Karpas-422 (cell line): ENCODE measurements around the gene RPL15. TPM values are rescaled to one million over a fixed set of nuclear protein-coding genes. Genes with fewer than 3 reads are reported as not detected.
A peak's percentile ranks its signal among the peaks of the same experiment; 100 is the strongest.

Source experiments
- DNase-seq: peaks from one replicate; pipeline ENCODE4 v3.0.0-alpha.2; 2015
- H2AFZ ChIP-seq: fragments of 200-600 bp; sonication (generic); 2 replicates; pipeline ENCODE4 v1.6.1; 2014; ENCODE audit warnings: antibody characterized with exemption, low read length, mixed read lengths
- H3K27ac ChIP-seq: fragments of 200-600 bp; sonication (generic); 2 replicates; pipeline ENCODE4 v1.5.1; 2014; ENCODE audit warnings: mild to moderate bottlenecking, low read length, moderate library complexity
- H3K27me3 ChIP-seq: fragments of 200-600 bp; sonication (generic); 2 replicates; pipeline ENCODE4 v1.6.1; 2014; ENCODE audit warnings: low read length, mixed read lengths
- H3K36me3 ChIP-seq: fragments of 200-600 bp; sonication (generic); 2 replicates; pipeline ENCODE4 v1.6.1; 2014; ENCODE audit warnings: low read length, mixed read lengths; ENCODE audit not compliant: insufficient read depth
- H3K4me1 ChIP-seq: fragments of 200-600 bp; sonication (generic); 2 replicates; pipeline ENCODE4 v1.6.1; 2014; ENCODE audit warnings: mild to moderate bottlenecking, low read length, mixed read lengths
- H3K4me2 ChIP-seq: fragments of 200-600 bp; sonication (generic); 2 replicates; pipeline ENCODE4 v1.6.1; 2014; ENCODE audit warnings: low read length, low read depth, mild to moderate bottlenecking; ENCODE audit not compliant: poor library complexity, severe bottlenecking
- H3K4me3 ChIP-seq: fragments of 200-600 bp; sonication (generic); 2 replicates; pipeline ENCODE4 v1.5.1; 2014; ENCODE audit warnings: mild to moderate bottlenecking, antibody characterized with exemption, low read length, mixed read lengths
- H3K79me2 ChIP-seq: fragments of 200-600 bp; sonication (generic); 2 replicates; pipeline ENCODE4 v1.6.1; 2014; ENCODE audit warnings: mild to moderate bottlenecking, low read length, mixed read lengths
- H3K9ac ChIP-seq: fragments of 200-600 bp; sonication (generic); 2 replicates; pipeline ENCODE4 v1.6.0; 2014; ENCODE audit warnings: low read length
- H3K9me2 ChIP-seq: fragments of 200-600 bp; sonication (generic), shearing (Covaris generic); replicated peaks from 2 replicates; pipeline ENCODE4 v1.6.0; 2014; ENCODE audit warnings: mild to moderate bottlenecking, low read length, moderate library complexity; ENCODE audit not compliant: insufficient read depth
- H3K9me3 ChIP-seq: fragments of 300-700, 200-600 bp; sonication (generic); 2 replicates; pipeline ENCODE4 v1.6.1; 2014; ENCODE audit warnings: low read length, mixed read lengths
- H4K20me1 ChIP-seq: fragments of 200-600 bp; sonication (generic); 2 replicates; pipeline ENCODE4 v1.6.1; 2014; ENCODE audit warnings: mild to moderate bottlenecking, antibody characterized with exemption, low read length, low read depth; ENCODE audit not compliant: insufficient read depth
- total RNA-seq: library from RNA; depleted of rRNA; stranded (reverse); fragments of >200 nt; shearing (Covaris generic); gene quantifications from 2 replicates; pipeline ENCODE4 v1.2.3, GENCODE V29; 2014; ENCODE audit warnings: low replicate concordance

The RPL15 gene
- total RNA-seq, 1 experiment from 2014 or later: 2,950 TPM

DNA sequence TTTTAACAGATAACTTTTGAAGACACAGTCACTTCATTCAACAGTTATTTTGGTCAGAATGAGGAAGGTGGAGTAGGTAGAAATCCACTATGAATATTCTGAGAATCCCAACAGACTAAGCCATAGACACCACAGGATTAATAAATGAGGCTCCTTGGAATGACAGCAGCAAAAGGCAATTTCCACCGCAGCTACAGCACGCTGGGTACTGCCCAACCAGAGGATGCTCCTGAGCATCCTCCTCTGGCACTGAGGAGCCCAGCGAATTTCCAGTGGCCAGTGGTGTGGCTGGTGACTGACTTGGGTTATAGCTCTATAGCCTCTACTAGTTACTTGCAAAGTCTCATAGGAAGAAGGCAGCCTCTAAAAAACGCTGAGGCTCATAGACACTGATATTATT is 24.5 kb downstream of the RPL15 start:
- H3K27me3 ChIP-seq: no peaks in the 10 kb centered on the region
- H3K79me2 ChIP-seq: no peaks in the 10 kb centered on the region
- H3K4me2 ChIP-seq: no peak overlapping the region
- H3K9me2 ChIP-seq: no peaks in the 10 kb centered on the region
- H3K9ac ChIP-seq: no peak overlapping the region
- no peak for DNase-seq
- H4K20me1 ChIP-seq: no peaks in the 10 kb centered on the region
- H3K36me3 ChIP-seq: no peaks in the 10 kb centered on the region
- no peak overlapping the region for H2AFZ ChIP-seq
- H3K4me3 ChIP-seq: no peak overlapping the region
- H3K4me1 ChIP-seq: peaks cover 16% of the 10 kb centered on the region
- no peaks in the 10 kb centered on the region for H3K9me3 ChIP-seq
- H3K27ac ChIP-seq: no peak overlapping the region

DNA sequence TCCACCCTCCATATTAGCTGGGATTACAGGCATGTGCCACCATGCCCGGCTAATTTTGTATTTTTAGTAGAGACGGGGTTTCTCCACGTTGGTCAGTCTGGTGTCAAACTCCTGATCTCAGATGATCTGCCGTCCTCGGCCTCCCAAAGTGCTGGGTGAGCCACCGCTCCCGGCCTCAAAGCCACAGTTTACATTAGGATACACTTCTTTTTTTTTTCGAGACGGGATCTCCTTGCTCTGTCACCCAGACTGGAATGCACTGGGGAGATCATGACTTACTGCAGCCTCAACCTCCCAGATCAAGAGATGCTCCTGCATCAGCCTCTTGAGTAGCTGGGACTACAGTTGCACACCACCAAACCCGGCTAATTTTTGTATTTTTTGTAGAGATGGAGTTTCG is 25.6 kb downstream of the RPL15 start:
- Histone ChIP-seq H3K27me3 (no peaks in the 10 kb centered on the region), H3K9ac (no peak overlapping the region)

DNA sequence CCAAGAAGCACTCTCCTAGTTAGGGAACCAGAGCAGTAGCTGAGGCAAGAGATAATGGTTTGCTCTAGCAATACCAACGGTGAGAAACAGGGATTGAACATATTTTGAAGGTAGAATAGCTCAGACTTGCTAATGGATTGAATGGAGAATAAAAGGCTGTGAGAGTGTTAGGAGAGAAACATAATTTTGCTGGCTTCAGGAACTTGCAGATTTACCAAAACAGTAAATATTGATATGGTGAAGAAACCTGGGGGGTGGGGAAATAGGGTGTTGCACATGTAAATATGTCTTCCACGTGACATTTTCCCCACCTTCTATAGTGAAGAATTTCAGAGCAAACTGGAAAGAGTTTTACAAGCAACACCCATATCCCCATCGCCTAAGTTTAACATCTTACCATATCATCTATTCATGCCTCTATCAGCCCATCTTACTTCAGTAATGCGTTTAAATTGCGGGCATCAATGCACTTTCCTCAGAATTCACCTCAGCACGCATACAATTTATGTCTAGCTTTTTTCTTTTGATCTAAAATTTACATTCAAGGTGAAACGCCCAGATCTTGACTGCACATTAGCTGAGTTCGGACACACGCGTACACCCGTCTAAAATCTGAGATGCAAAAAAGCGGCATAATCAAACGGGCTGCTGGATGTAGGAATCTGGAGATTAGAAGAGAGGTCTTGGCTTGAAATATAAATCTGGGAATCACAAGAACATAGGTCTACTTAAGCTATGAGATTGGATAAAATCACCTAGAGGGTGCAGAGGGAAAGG is 27.3 kb downstream of the RPL15 start:
- no peaks in the 10 kb centered on the region for H3K36me3 ChIP-seq
- peak overlapping the region; percentile 99 for H3K4me2 ChIP-seq
- peaks cover 20% of the 10 kb centered on the region for H3K4me1 ChIP-seq
- no peak for DNase-seq
- no peaks in the 10 kb centered on the region for H3K9me2 ChIP-seq
- peak overlapping the region; percentile 73 for H3K9ac ChIP-seq
- no peak overlapping the region for H3K27ac ChIP-seq
- H2AFZ ChIP-seq: no peak overlapping the region
- H3K27me3 ChIP-seq: no peaks in the 10 kb centered on the region
- H3K79me2 ChIP-seq: no peaks in the 10 kb centered on the region
- peak overlapping the region; percentile 71; the same call in 1 of the 2 replicates for H3K4me3 ChIP-seq
- H4K20me1 ChIP-seq: peaks cover 5% of the 10 kb centered on the region; the same call in 1 of the 2 replicates
- H3K9me3 ChIP-seq: no peaks in the 10 kb centered on the region

More for the DNA sequence above, 25.6 kb downstream of the RPL15 start:
- Histone ChIP-seq H3K9me3 (no peaks in the 10 kb centered on the region), H3K79me2 (no peaks in the 10 kb centered on the region), H3K9me2 (no peaks in the 10 kb centered on the region), H3K4me3 (no peak overlapping the region), H3K36me3 (no peaks in the 10 kb centered on the region), H2AFZ (no peak overlapping the region), H3K27ac (no peak overlapping the region), H3K4me1 (peaks cover 20% of the 10 kb centered on the region), H4K20me1 (0 out of 2 replicates have a peak, but pooled peaks cover 4% of the 10 kb centered on the region), H3K4me2 (no peak overlapping the region)
- DNase-seq: no peak

DNA sequence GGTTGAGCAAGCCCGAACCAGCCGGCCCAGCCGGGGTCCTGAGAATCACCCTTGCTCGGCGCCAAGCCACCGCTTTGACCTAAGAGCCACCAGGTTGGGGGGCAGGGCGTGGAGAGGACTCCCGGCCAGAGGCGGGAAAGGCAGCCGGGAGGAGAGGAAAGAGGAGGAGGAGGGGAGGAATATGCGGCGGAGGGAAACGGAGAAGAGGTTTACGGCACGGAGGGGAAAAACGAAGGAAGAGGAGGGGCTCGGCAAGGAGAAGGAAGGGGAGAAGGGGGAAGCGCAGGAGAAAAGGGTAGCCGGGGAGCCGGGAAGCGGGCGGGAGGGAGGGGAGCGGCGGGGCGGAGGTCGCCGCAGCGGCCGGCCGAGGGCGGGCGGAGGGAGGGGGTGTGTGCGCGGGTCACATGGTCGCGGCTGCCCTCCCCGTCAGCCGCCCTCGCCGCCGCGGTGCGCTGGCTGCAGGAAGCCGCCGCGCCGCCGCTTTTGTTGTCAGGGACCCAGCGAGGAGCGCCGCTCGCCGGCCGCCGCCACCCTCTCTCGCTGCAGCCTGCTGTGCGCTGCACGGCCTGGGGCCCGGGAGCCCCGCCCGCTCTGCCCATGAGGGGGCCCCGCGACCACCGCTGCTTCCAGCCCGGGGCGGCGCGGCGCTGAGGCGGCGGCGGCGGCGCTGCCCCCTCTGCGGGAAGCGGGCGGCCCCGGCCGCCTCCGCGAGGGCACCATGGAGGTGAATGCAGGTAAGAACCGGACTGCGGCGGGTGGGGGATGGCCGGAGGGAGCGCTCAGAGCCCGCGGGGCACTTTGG is 28.1 kb downstream of the RPL15 start, which contains the start of gene NR1D2:
Gene NR1D2 (plus strand): TSS at position 426 of the 802 bp plus-strand sequence. CDS start 293 bp downstream, at position 719.
- Histone ChIP-seq H4K20me1 (peaks cover 13% of the 10 kb centered on the region), H3K79me2 (no peaks in the 10 kb centered on the region), H3K9ac (peak within 1 kb of the TSS; percentile 80), H3K27ac (no peak within 1 kb of the TSS), H3K4me2 (peak within 1 kb of the TSS; percentile 99), H3K9me2 (no peaks in the 10 kb centered on the region), H3K36me3 (no peaks in the 10 kb centered on the region), H3K4me3 (peak within 1 kb of the TSS; percentile 88), H3K4me1 (peaks cover 23% of the 10 kb centered on the region), H3K27me3 (no peaks in the 10 kb centered on the region), H3K9me3 (no peaks in the 10 kb centered on the region), H2AFZ (peak within 1 kb of the TSS; percentile 99)
- DNase-seq: peak; percentile 90

DNA sequence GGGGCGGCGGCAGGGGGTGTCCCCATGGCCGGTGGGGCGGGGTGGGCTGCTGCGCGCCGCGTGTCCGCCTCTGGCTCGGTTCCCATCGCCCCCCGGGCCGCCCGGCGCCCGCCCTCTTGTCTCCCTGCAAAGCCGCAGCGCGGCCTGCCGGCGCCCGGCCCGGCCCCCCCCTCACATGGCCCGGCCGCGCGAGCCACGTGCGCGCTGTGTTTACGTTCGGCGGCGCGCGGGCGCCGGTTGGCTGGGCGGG is 28.7 kb downstream of the RPL15 start:
- no peak for DNase-seq
- Histone ChIP-seq H3K4me1 (peaks cover 29% of the 10 kb centered on the region), H3K27ac (no peak overlapping the region), H3K4me3 (peak overlapping the region; percentile 88; the same call in 1 of the 2 replicates), H4K20me1 (peaks cover 18% of the 10 kb centered on the region), H3K4me2 (peak overlapping the region; percentile 99), H3K9me2 (no peaks in the 10 kb centered on the region), H3K36me3 (no peaks in the 10 kb centered on the region), H3K9ac (peak overlapping the region; percentile 73), H3K27me3 (no peaks in the 10 kb centered on the region), H3K9me3 (no peaks in the 10 kb centered on the region), H2AFZ (no peak overlapping the region), H3K79me2 (no peaks in the 10 kb centered on the region)

DNA sequence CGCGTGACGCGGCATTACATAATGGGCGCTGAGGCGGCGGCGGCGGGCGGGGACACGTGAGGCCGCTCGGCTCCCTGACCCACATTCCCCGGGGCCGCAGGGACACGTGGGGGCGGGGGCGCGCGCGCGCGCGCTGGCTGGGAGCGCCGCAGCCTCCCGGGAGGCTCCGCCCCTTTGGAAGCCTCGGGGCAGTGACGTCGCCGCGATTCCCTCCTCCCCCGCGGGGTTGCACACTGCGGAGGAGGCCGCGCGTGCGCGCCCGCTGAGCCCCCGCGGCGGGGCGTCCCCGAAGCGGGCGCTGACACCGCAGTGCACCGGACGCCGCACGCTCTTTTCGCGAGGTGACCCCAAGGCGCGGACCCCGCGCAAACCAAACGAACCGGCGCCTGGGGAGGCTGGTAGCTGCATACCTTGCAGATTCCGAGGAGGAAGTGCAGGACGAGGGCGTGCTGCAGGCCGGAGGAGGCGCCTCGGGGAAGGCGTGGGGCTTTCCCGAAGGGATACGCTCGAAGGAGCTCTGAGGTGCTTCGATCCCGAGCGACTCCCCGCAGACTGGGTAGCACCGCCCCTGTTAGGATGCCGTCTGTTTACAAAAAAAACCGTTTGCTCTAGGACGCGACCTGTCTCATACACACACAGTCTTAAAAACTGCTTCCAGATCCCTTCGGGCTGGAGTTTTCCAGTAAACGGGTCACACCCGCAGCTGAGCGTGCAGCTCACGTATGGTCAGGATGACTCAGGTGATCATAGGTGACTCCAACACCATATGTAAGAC is 29.2 kb downstream of the RPL15 start:
- peak overlapping the region; percentile 99 for H3K4me2 ChIP-seq
- peaks cover 19% of the 10 kb centered on the region for H4K20me1 ChIP-seq
- H3K9me2 ChIP-seq: no peaks in the 10 kb centered on the region
- H3K27ac ChIP-seq: no peak overlapping the region
- H3K9me3 ChIP-seq: no peaks in the 10 kb centered on the region
- DNase-seq: peak; percentile 98
- H3K9ac ChIP-seq: peak overlapping the region; percentile 80
- H3K27me3 ChIP-seq: no peaks in the 10 kb centered on the region
- peaks cover 29% of the 10 kb centered on the region for H3K4me1 ChIP-seq
- H3K36me3 ChIP-seq: no peaks in the 10 kb centered on the region
- no peaks in the 10 kb centered on the region for H3K79me2 ChIP-seq
- H2AFZ ChIP-seq: peak overlapping the region; percentile 99
- peak overlapping the region; percentile 88 for H3K4me3 ChIP-seq

DNA sequence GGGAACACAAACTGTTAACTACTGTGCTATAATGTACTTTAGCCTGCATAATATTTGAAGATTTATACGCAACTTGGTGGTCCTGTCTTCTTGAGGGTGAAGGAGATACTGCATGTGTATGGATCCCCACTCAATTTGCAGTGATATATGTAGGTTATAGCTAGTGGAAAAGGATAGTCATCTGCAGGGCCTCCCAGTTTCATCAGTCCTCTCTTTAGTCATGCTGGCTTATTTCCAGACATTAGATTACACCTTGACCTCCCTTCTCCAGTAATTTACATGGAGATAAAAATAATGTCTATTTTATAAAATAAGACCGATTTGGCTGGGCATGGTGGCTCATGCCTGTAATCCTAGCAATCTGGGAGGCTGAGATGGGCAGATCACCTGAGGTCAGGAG is 31.8 kb downstream of the RPL15 start:
- Histone ChIP-seq H3K27ac (no peak overlapping the region), H4K20me1 (peaks cover 28% of the 10 kb centered on the region), H2AFZ (no peak overlapping the region), H3K4me1 (peaks cover 50% of the 10 kb centered on the region), H3K9ac (no peak overlapping the region), H3K36me3 (no peaks in the 10 kb centered on the region), H3K79me2 (no peaks in the 10 kb centered on the region), H3K4me3 (no peak overlapping the region), H3K9me2 (no peaks in the 10 kb centered on the region), H3K9me3 (no peaks in the 10 kb centered on the region), H3K27me3 (no peaks in the 10 kb centered on the region), H3K4me2 (no peak overlapping the region)
- no peak for DNase-seq

DNA sequence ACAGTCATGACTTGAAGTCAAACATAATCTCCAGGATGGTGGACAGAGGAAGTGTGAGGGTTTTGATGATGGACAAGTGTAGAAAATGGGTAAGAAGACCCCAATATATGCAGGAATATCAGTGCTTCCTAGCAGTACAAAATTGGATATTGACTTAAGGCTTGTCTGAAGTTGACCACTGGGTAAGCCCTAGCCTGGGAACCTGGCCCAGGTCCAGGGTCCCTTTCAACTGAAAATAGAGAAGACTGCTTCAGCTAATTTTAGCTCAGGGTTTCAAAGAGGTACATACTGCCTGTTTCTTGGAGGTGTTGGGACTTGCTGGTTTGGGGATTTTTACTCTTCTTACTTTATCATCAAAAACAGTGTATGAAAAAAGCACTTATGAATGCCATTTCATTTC is 32.9 kb downstream of the RPL15 start:
- no peak for DNase-seq
- Histone ChIP-seq H3K9me2 (no peaks in the 10 kb centered on the region), H3K27ac (no peak overlapping the region), H3K36me3 (no peaks in the 10 kb centered on the region), H3K4me2 (no peak overlapping the region), H3K4me3 (no peak overlapping the region), H3K4me1 (peaks cover 40% of the 10 kb centered on the region), H3K27me3 (no peaks in the 10 kb centered on the region), H3K9me3 (no peaks in the 10 kb centered on the region), H3K79me2 (no peaks in the 10 kb centered on the region), H4K20me1 (peaks cover 38% of the 10 kb centered on the region), H3K9ac (no peak overlapping the region), H2AFZ (no peak overlapping the region)
